GM21390 (cell line): ENCODE measurements around the gene SLFN12.
"Not testable (repeated sequence)": the region's sequence is repeated elsewhere in the genome, so short reads cannot be mapped to it uniquely, and the experiment has no call there.

Experiments used
- ATAC-seq: cut with Tn5 transposase; IDR thresholded peaks from one replicate; pipeline ENCODE4 v1.9.1; 2021; ENCODE audit not compliant: unreplicated experiment

SLFN12 gene

GRCh38 chr17:35432176-35433074 is at the start of gene SLFN12:
TSS of gene SLFN12 (minus strand) at chr17:35432500. CDS start at chr17:35423028, 9,472 bp downstream.
- peak; percentile 80 for ATAC-seq

- no peak for ATAC-seq
Observed at GRCh38 chr17:35479271-35479670, 47.0 kb upstream of the SLFN12 start.

- ATAC-seq, result no peak
Observed at GRCh38 chr17:35477248-35477647, 44.9 kb upstream of the SLFN12 start.

GRCh38 chr17:35476283-35476820 is 44.1 kb upstream of the SLFN12 start:
- no peak for ATAC-seq

- ATAC-seq, result no peak
Observed at GRCh38 chr17:35468475-35468874, 36.2 kb upstream of the SLFN12 start.

- no peak for ATAC-seq
Observed at GRCh38 chr17:35467824-35468223, 35.5 kb upstream of the SLFN12 start.

- ATAC-seq, result peak; percentile 87
Observed at GRCh38 chr17:35460354-35460851, 28.1 kb upstream of the SLFN12 start.

GRCh38 chr17:35454035-35454434 is 21.7 kb upstream of the SLFN12 start:
- not testable (repeated sequence) for ATAC-seq

GRCh38 chr17:35453171-35453570 is 20.9 kb upstream of the SLFN12 start:
- no peak for ATAC-seq

- ATAC-seq, result no peak
Observed at GRCh38 chr17:35449371-35449931, 17.2 kb upstream of the SLFN12 start.

- no peak for ATAC-seq
Observed at GRCh38 chr17:35448899-35449227, 16.6 kb upstream of the SLFN12 start.

- peak; percentile 78 for ATAC-seq
Observed at GRCh38 chr17:35448214-35448898, 16.1 kb upstream of the SLFN12 start, which contains the start of gene SLFN13. TSS of gene SLFN13 (minus strand) at chr17:35448766. CDS start at chr17:35445680, 3,086 bp downstream.

- ATAC-seq, result no peak
Observed at GRCh38 chr17:35447499-35447898, 15.2 kb upstream of the SLFN12 start.

- no peak for ATAC-seq
Observed at GRCh38 chr17:35438433-35438832, 6.1 kb upstream of the SLFN12 start.

- ATAC-seq, result no peak
Observed at GRCh38 chr17:35433075-35433894, 985 bp upstream of the SLFN12 start.

- no peak for ATAC-seq
Observed at GRCh38 chr17:35429702-35430101, 2.6 kb downstream of the SLFN12 start.

- ATAC-seq, result no peak
Observed at GRCh38 chr17:35428229-35428628, 4.1 kb downstream of the SLFN12 start.

GRCh38 chr17:35423761-35424160 is 8.5 kb downstream of the SLFN12 start:
- ATAC-seq, result no peak

GRCh38 chr17:35421069-35421468 is 11.2 kb downstream of the SLFN12 start:
- ATAC-seq, result not testable (repeated sequence)

- ATAC-seq, result no peak
Observed at GRCh38 chr17:35416659-35417058, 15.6 kb downstream of the SLFN12 start.
